HuH-7.5 (cell line): ENCODE measurements around the gene HSD17B7.

Experiments used
- DNase-seq: peaks from one replicate; pipeline ENCODE4 v3.0.0; 2011; ENCODE audit warnings: low spot score

The HSD17B7 gene

DNA sequence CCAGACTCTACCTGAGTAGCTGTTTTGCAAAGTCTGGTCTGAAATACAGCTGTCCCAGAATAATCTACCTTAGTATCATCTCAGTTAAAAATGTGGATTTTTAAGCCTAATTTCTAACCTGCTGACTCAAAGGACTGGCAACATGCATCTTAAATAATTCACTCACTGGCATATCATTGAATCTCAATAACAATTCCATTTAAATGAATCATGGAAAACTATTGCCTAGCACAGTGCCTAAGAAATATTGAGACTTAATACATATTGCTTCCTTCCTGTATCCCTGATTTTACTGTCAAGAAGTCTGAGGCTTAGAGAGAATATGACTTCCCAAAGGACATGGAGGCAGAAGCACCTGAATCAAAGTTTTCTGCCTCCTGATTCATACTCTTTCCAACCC is 67.3 kb downstream of the HSD17B7 start:
- DNase-seq: no peak

DNA sequence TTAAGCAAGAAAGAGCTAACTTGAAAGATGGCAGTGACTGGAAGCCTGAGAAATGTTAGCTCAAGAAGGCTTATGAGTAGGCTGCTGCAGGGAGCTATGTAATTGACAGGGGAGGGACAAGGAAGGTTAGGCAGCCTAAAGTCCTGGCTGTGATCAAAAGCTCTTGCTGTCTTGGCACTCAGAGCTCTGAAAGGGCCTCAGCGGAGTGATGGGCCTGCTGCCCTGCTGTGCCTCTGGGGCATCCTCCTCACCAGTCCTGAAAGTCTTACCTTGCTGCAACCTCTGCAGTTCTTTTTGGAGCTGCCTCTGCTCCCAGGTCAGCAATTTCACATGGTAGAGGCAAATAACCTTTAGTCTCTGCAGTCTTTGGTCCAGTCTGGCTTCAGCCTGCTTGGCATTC is 68.7 kb downstream of the HSD17B7 start:
- no peak for DNase-seq

- DNase-seq: no peak
These were observed 70.6 kb downstream of the HSD17B7 start, which contains the start of gene CCDC190 for GRCh38 chr1:162861101-162861500. Gene CCDC190, minus strand, starts transcription at chr1:162861175. Its CDS starts 1,529 bp downstream, at chr1:162859646.

GRCh38 chr1:162861625-162862024 is 71.1 kb downstream of the HSD17B7 start:
- no peak for DNase-seq
